GM23338 (cell line): Measurements from ENCODE around the gene NPIPA5.
"Not testable (repeated sequence)": the region's sequence is repeated elsewhere in the genome, so short reads cannot be mapped to it uniquely, and the experiment has no call there.

Source experiments
- EZH2 ChIP-seq: fragments of 200-600 bp; sonication (generic); IDR thresholded peaks from one replicate; pipeline ENCODE4 v1.8.0; 2017; ENCODE audit warnings: antibody characterized with exemption, mild to moderate bottlenecking, low read depth; ENCODE audit not compliant: unreplicated experiment
- EZH2phosphoT487 ChIP-seq: fragments of 200-600 bp; sonication (generic); IDR thresholded peaks from one replicate; pipeline ENCODE4 v1.8.1; 2018; ENCODE audit warnings: antibody characterized with exemption; ENCODE audit not compliant: unreplicated experiment
- JUNB ChIP-seq: IDR thresholded peaks from one replicate; pipeline ENCODE4 v1.6.1; 2016; ENCODE audit warnings: antibody characterized with exemption; ENCODE audit not compliant: unreplicated experiment
- NANOG ChIP-seq: IDR thresholded peaks from 2 replicates; pipeline ENCODE4 v1.6.1; 2016; ENCODE audit warnings: antibody characterized with exemption, borderline replicate concordance
- POLR2AphosphoS5 ChIP-seq: IDR thresholded peaks from 2 replicates; pipeline ENCODE4 v1.6.1; 2016; ENCODE audit warnings: antibody characterized with exemption, low read depth
- ZNF331 ChIP-seq: fragments of 250-450 bp; sonication (Bioruptor Pico); IDR thresholded peaks from 2 replicates; pipeline ENCODE4 v1.5.0; 2020; ENCODE audit warnings: low read depth, mild to moderate bottlenecking, moderate library complexity
- TF ChIP-seq, protein P1 (sequence below), 2 experiments: fragments of 200-600 bp in 1 of 2; sonication (generic) in 1 of 2; conservative IDR thresholded peaks; 2 replicates each; pipeline versions ENCODE4 v1.5.1 to v1.6.1; 2016 to 2017; ENCODE audit warnings: antibody characterized with exemption in 2 of 2, low read depth in 2 of 2, mild to moderate bottlenecking in 2 of 2, moderate library complexity in 1 of 2
- TF ChIP-seq, protein P2 (sequence below): IDR thresholded peaks from 2 replicates; pipeline ENCODE4 v1.6.1; 2016; ENCODE audit warnings: antibody characterized with exemption
- TF ChIP-seq, protein P3 (sequence below): IDR thresholded peaks from one replicate; pipeline ENCODE4 v1.6.1; 2018; ENCODE audit warnings: antibody characterized with exemption; ENCODE audit not compliant: unreplicated experiment
- TF ChIP-seq, protein P4 (sequence below): fragments of 250-450 bp; sonication (Bioruptor Pico); IDR thresholded peaks from 2 replicates; pipeline ENCODE4 v1.5.0; 2020; ENCODE audit warnings: mild to moderate bottlenecking, moderate library complexity

DNA sequence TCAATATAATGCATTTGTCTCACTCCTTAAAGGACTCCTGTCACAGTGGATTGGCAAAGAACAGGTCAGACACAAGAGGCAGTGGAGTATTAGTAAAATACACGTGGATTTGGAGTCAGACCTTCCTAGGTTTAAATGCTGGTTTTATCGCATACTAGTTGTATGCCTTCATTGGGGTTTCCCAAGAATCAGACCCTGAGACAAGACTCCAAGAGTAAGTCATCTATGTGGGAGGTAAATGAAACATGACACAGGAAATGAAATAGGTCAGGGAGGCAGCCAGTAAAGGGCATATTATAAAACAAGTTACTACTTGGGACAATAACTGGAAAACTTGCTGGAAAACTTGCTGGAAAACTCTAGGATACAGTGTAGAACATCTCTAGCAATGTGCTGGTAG is 56.9 kb downstream of the NPIPA5 start:
- TF ChIP-seq, protein P1, sequence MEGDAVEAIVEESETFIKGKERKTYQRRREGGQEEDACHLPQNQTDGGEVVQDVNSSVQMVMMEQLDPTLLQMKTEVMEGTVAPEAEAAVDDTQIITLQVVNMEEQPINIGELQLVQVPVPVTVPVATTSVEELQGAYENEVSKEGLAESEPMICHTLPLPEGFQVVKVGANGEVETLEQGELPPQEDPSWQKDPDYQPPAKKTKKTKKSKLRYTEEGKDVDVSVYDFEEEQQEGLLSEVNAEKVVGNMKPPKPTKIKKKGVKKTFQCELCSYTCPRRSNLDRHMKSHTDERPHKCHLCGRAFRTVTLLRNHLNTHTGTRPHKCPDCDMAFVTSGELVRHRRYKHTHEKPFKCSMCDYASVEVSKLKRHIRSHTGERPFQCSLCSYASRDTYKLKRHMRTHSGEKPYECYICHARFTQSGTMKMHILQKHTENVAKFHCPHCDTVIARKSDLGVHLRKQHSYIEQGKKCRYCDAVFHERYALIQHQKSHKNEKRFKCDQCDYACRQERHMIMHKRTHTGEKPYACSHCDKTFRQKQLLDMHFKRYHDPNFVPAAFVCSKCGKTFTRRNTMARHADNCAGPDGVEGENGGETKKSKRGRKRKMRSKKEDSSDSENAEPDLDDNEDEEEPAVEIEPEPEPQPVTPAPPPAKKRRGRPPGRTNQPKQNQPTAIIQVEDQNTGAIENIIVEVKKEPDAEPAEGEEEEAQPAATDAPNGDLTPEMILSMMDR (conservative IDR thresholded peaks at IDR 0.05; ENCODE audit: low read depth in 2 of 2) = not testable (repeated sequence)
- not testable (repeated sequence) for TF ChIP-seq EZH2; EZH2phosphoT487; NANOG; POLR2AphosphoS5; JUNB; ZNF331 (CRISPR knock-in tag)
- TF ChIP-seq, protein P2, sequence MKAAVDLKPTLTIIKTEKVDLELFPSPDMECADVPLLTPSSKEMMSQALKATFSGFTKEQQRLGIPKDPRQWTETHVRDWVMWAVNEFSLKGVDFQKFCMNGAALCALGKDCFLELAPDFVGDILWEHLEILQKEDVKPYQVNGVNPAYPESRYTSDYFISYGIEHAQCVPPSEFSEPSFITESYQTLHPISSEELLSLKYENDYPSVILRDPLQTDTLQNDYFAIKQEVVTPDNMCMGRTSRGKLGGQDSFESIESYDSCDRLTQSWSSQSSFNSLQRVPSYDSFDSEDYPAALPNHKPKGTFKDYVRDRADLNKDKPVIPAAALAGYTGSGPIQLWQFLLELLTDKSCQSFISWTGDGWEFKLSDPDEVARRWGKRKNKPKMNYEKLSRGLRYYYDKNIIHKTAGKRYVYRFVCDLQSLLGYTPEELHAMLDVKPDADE = not testable (repeated sequence)
- TF ChIP-seq, protein P3, sequence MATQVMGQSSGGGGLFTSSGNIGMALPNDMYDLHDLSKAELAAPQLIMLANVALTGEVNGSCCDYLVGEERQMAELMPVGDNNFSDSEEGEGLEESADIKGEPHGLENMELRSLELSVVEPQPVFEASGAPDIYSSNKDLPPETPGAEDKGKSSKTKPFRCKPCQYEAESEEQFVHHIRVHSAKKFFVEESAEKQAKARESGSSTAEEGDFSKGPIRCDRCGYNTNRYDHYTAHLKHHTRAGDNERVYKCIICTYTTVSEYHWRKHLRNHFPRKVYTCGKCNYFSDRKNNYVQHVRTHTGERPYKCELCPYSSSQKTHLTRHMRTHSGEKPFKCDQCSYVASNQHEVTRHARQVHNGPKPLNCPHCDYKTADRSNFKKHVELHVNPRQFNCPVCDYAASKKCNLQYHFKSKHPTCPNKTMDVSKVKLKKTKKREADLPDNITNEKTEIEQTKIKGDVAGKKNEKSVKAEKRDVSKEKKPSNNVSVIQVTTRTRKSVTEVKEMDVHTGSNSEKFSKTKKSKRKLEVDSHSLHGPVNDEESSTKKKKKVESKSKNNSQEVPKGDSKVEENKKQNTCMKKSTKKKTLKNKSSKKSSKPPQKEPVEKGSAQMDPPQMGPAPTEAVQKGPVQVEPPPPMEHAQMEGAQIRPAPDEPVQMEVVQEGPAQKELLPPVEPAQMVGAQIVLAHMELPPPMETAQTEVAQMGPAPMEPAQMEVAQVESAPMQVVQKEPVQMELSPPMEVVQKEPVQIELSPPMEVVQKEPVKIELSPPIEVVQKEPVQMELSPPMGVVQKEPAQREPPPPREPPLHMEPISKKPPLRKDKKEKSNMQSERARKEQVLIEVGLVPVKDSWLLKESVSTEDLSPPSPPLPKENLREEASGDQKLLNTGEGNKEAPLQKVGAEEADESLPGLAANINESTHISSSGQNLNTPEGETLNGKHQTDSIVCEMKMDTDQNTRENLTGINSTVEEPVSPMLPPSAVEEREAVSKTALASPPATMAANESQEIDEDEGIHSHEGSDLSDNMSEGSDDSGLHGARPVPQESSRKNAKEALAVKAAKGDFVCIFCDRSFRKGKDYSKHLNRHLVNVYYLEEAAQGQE = not testable (repeated sequence)
- TF ChIP-seq, protein P4, sequence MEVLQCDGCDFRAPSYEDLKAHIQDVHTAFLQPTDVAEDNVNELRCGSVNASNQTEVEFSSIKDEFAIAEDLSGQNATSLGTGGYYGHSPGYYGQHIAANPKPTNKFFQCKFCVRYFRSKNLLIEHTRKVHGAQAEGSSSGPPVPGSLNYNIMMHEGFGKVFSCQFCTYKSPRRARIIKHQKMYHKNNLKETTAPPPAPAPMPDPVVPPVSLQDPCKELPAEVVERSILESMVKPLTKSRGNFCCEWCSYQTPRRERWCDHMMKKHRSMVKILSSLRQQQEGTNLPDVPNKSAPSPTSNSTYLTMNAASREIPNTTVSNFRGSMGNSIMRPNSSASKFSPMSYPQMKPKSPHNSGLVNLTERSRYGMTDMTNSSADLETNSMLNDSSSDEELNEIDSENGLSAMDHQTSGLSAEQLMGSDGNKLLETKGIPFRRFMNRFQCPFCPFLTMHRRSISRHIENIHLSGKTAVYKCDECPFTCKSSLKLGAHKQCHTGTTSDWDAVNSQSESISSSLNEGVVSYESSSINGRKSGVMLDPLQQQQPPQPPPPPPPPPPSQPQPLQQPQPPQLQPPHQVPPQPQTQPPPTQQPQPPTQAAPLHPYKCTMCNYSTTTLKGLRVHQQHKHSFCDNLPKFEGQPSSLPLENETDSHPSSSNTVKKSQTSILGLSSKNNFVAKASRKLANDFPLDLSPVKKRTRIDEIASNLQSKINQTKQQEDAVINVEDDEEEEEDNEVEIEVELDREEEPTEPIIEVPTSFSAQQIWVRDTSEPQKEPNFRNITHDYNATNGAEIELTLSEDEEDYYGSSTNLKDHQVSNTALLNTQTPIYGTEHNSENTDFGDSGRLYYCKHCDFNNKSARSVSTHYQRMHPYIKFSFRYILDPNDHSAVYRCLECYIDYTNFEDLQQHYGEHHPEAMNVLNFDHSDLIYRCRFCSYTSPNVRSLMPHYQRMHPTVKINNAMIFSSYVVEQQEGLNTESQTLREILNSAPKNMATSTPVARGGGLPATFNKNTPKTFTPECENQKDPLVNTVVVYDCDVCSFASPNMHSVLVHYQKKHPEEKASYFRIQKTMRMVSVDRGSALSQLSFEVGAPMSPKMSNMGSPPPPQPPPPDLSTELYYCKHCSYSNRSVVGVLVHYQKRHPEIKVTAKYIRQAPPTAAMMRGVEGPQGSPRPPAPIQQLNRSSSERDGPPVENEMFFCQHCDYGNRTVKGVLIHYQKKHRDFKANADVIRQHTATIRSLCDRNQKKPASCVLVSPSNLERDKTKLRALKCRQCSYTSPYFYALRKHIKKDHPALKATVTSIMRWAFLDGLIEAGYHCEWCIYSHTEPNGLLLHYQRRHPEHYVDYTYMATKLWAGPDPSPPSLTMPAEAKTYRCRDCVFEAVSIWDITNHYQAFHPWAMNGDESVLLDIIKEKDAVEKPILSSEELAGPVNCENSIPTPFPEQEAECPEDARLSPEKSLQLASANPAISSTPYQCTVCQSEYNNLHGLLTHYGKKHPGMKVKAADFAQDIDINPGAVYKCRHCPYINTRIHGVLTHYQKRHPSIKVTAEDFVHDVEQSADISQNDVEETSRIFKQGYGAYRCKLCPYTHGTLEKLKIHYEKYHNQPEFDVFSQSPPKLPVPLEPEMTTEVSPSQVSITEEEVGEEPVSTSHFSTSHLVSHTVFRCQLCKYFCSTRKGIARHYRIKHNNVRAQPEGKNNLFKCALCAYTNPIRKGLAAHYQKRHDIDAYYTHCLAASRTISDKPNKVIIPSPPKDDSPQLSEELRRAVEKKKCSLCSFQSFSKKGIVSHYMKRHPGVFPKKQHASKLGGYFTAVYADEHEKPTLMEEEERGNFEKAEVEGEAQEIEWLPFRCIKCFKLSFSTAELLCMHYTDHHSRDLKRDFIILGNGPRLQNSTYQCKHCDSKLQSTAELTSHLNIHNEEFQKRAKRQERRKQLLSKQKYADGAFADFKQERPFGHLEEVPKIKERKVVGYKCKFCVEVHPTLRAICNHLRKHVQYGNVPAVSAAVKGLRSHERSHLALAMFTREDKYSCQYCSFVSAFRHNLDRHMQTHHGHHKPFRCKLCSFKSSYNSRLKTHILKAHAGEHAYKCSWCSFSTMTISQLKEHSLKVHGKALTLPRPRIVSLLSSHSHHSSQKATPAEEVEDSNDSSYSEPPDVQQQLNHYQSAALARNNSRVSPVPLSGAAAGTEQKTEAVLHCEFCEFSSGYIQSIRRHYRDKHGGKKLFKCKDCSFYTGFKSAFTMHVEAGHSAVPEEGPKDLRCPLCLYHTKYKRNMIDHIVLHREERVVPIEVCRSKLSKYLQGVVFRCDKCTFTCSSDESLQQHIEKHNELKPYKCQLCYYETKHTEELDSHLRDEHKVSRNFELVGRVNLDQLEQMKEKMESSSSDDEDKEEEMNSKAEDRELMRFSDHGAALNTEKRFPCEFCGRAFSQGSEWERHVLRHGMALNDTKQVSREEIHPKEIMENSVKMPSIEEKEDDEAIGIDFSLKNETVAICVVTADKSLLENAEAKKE (CRISPR knock-in tag) = not testable (repeated sequence)
